AG10803 (cell line): ENCODE data around the gene PXMP4.

ENCODE experiments used
- DNase-seq: peaks from one replicate; pipeline ENCODE4 v3.0.0; 2010; ENCODE audit warnings: low read depth
- H3K4me3 ChIP-seq: 2 replicates; pipeline ENCODE4 v1.5.1; 2011; ENCODE audit warnings: mild to moderate bottlenecking, low read length, control low read depth
- TF ChIP-seq, protein P1 (sequence below): conservative IDR thresholded peaks from 2 replicates; pipeline ENCODE4 v1.5.1; 2011; ENCODE audit warnings: mild to moderate bottlenecking, low read length, control low read depth, inconsistent platforms

The PXMP4 gene

GRCh38 chr20:33675136-33675959 lies 44.8 kb downstream of the PXMP4 start:
- TF ChIP-seq, protein P1, sequence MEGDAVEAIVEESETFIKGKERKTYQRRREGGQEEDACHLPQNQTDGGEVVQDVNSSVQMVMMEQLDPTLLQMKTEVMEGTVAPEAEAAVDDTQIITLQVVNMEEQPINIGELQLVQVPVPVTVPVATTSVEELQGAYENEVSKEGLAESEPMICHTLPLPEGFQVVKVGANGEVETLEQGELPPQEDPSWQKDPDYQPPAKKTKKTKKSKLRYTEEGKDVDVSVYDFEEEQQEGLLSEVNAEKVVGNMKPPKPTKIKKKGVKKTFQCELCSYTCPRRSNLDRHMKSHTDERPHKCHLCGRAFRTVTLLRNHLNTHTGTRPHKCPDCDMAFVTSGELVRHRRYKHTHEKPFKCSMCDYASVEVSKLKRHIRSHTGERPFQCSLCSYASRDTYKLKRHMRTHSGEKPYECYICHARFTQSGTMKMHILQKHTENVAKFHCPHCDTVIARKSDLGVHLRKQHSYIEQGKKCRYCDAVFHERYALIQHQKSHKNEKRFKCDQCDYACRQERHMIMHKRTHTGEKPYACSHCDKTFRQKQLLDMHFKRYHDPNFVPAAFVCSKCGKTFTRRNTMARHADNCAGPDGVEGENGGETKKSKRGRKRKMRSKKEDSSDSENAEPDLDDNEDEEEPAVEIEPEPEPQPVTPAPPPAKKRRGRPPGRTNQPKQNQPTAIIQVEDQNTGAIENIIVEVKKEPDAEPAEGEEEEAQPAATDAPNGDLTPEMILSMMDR: no peak
- H3K4me3 ChIP-seq: peak overlapping the region; percentile 67
- DNase-seq: no peak

DNA sequence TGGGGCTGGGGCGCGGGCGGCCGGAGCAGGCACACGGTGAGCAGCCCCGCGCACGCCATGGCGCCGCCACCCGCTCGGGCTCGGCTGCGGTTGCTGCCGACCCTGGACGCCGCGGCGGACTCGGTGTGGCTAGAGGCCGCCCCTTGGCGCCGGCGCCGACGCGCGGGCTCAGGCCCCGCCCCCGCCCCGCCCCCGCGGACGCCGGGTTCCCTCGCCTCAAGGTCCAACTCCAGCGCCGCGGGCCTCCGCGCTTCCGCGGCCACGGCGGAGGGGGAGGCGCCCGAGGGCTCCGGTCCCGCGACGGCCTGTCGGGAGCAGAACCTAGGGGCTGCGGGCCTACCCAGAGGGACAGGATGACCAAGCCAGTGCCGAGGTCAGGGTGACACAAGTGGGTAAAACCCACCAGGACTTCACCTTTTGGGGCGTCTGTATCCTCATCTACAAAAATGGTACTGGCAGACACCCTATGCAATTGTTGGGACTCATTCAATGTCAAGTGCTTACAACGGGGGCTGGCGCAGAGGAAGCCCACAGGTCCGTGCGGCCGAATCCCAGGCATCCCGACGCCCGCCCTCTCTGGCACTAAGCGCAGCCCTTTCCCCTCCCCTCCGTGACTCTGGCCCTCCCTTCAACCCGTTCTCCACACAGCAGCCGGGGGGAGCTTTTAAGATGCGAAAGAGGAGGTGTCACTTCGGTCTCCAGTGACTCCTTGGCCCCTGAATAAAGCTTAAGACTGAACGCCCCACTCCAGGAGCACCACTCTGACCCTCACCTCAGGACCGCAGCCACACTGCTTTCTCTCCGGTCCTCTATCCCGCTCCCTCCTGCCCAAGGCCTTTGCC lies 45.6 kb downstream of the PXMP4 start, which contains the start of gene NECAB3:
Gene NECAB3 (minus strand): TSS at position 135 of the 842 bp plus-strand sequence. CDS start 76 bp downstream, at position 59.
- peak within 1 kb of the TSS; percentile 76 for H3K4me3 ChIP-seq
- TF ChIP-seq, protein P1: no peak
- peak; percentile 62 for DNase-seq

GRCh38 chr20:33673410-33674293 lies 46.5 kb downstream of the PXMP4 start:
- peak overlapping the region; percentile 76 for H3K4me3 ChIP-seq
- DNase-seq: no peak
- TF ChIP-seq, protein P1: no peak

GRCh38 chr20:33673114-33673409 lies 47.0 kb downstream of the PXMP4 start:
- H3K4me3 ChIP-seq: peak overlapping the region; percentile 76
- TF ChIP-seq, protein P1: no peak
- no peak for DNase-seq

- TF ChIP-seq, protein P1: no peak
- DNase-seq: no peak
- H3K4me3 ChIP-seq: peak overlapping the region; percentile 76
These were observed 47.5 kb downstream of the PXMP4 start for GRCh38 chr20:33672426-33673113.

- TF ChIP-seq, protein P1: no peak
- no peak overlapping the region for H3K4me3 ChIP-seq
- DNase-seq: no peak
These were observed 48.4 kb downstream of the PXMP4 start for GRCh38 chr20:33671573-33672288.
